Fibroblast of lung (primary cell): ENCODE measurements around the gene AK9.
"Not testable (repeated sequence)": the region's sequence is repeated elsewhere in the genome, so short reads cannot be mapped to it uniquely, and the experiment has no call there.

ENCODE experiments used
- CTCF ChIP-seq, 2 donors: IDR thresholded peaks in 1 of 2; conservative IDR thresholded peaks in 1 of 2; 1 replicate in 1 of 2; 2 replicates in 1 of 2; pipeline ENCODE4 v1.5.1; 2011 to 2012; ENCODE audit warnings: low read length in 2 of 2, control low read depth in 1 of 2, inconsistent platforms in 1 of 2, low read depth in 1 of 2, mild to moderate bottlenecking in 1 of 2
- EZH2 ChIP-seq: IDR thresholded peaks from 2 replicates; pipeline ENCODE4 v1.5.1; 2012; ENCODE audit warnings: low read length, control low read depth, mild to moderate bottlenecking; ENCODE audit errors: missing control alignments

GRCh38 chr6:109519647-109520046, 171.4 kb downstream of the AK9 start:
- TF ChIP-seq CTCF (conservative IDR thresholded peaks at IDR 0.05 in 1 of 2, IDR thresholded peaks at IDR 0.05 in 1 of 2; ENCODE audit: low read depth in 1 of 2, low read length in 2 of 2); EZH2: not testable (repeated sequence)
